Tibial nerve (tissue), 4 donors: ENCODE data around the gene TOX2.

Source experiments
- CTCF ChIP-seq, 5 experiments: fragments of 200-600 bp in 3 of 5; fragments of 450-650 bp in 2 of 5; sonication (generic) in 3 of 5; IDR thresholded peaks; one replicate each; pipeline ENCODE4 v1.5.1; 2016 to 2019; ENCODE audit warnings: antibody characterized with exemption in 5 of 5, mild to moderate bottlenecking in 3 of 5, moderate library complexity in 2 of 5
- EP300 ChIP-seq, 2 donors: sonication (generic); formaldehyde crosslinking; IDR thresholded peaks; one replicate each; pipeline ENCODE4 v1.6.1; 2017; ENCODE audit warnings: antibody characterized with exemption in 2 of 2, mild to moderate bottlenecking in 1 of 2
- POLR2A ChIP-seq, 2 donors: fragments of 450-650 bp; IDR thresholded peaks; one replicate each; pipeline ENCODE4 v1.6.1; 2017; ENCODE audit warnings: antibody characterized with exemption in 2 of 2, mild to moderate bottlenecking in 2 of 2, moderate library complexity in 2 of 2

- TF ChIP-seq CTCF (IDR thresholded peaks at IDR 0.05) (no peak), POLR2A (IDR thresholded peaks at IDR 0.05) (no peak), EP300 (IDR thresholded peaks at IDR 0.05) (no peak)
Observed at GRCh38 chr20:43878776-43879175, 35.9 kb upstream of the TOX2 start.
